HG03139 (cell line): ENCODE results near the gene SNX22.

Experiments
- ATAC-seq: cut with Tn5 transposase; IDR thresholded peaks from one replicate; pipeline ENCODE4 v1.9.1; 2021; ENCODE audit not compliant: unreplicated experiment

SNX22 gene

DNA sequence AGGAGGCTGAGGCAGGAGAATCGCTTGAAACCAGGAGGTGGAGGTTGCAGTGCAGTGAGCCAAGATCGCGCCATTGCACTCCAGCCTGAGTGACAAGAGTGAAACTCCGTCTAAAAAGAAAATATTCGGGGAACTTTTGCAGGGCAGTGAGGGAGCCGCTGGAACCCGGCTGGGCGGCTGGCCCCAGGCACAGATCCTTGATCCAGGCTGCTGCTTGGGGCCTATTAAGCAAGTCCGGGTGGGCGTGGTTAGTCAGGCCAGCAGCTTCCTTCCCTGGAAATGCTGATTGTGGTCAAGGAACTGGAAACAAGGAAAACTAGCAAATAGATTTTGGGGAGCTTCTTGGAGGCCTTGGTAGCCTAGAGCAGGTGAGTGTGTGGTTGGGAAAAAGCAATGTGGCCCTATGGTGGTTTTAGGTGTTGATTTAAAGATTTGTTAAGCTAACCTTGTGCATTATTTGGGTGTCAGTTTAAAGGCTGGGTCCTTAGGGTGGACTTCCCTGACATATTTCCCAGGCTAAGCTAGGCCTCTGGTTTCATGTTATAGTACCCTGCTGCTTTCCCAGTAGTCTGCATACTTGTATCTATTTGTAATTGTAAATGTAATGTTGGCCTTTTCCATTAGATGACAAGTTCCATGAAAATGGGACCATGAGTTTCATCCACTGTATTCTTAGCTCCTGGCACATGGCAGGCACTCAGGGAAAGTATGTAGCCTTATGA lies 17.7 kb upstream of the SNX22 start:
- ATAC-seq, result no peak

DNA sequence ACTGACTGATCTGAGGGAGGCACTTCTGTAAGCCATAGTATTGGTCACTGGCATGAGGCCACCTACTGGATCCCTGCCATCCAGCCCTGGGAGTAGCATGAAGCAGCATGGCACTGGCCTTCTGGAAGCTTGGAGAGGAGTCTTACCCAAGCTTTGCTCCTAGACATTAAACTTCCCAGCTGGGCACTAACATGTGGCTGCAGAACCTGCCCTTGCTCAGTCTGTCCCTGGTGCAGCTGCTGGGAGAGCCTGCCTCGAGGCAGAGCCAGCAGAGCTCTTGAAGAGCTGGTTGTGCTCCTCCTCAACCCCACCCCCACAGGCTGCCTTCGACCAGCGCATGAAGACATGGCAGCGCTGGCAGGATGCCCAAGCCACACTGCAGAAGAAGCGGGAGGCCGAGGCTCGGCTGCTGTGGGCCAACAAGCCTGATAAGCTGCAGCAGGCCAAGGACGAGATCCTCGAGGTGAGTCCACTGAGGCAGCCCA lies 17.1 kb upstream of the SNX22 start:
- no peak for ATAC-seq

GRCh38 chr15:64136347-64136746 lies 15.2 kb upstream of the SNX22 start:
- no peak for ATAC-seq

DNA sequence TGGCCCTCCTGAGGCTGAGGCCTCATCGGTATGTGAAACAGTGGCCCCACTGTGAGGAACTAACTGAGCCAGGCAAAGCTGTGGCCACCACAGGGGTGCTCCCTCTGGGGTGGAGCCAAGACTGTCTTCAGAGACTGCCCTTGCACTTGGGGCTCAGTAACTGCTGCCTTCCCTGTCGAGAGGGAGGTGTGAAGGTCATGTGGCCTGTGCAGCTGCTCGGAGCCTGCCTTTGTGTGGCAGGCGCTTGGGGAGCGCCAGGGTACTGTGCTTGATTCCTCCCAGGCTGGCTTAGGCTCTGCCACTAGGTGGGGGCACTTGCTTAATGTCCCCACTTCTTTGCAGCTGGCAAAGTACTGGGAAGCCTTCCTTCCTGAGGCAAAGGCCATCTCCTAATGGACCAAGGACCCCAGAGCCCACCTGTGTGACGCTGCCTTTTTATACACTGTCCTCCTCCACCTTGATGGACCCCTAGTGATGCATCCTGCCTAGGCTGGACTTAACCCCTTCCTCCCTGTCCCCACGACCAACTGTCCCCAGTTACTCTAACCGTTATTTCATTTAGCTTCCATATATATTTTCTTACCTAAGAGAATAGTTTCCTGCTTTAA lies 14.2 kb upstream of the SNX22 start:
- no peak for ATAC-seq

DNA sequence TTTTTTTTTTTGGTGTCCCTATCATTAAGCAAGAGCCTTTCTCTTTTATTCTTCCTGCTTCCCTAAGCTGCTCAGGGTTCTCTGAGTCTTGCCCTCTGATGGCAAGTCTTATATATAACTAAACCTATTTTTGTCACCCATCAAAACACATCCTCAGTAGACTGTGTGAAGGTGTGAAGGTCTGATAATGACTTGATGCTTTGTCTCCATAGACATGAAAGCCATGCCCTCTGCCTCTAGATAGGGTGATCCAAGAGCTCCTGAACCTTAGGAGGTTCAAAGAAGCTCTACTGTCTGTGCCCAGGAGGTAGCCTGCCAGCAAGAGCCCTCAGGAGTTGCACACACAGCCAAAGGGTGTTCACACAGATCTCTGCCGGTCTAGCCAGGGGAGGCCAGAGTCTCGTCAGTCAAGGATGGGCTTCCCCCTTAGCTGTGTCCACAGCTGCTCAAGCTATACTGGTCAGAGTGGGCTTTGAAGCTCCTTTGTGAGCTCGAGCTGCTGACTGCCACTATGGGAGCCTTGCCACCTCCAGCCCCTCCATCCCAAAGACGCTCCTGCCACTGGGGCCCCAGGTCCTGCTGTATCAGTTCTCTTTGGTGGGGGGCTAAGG lies 13.1 kb upstream of the SNX22 start:
- ATAC-seq, result no peak

GRCh38 chr15:64141798-64142512 lies 9.6 kb upstream of the SNX22 start:
- no peak for ATAC-seq

GRCh38 chr15:64143276-64143675 lies 8.3 kb upstream of the SNX22 start:
- no peak for ATAC-seq

DNA sequence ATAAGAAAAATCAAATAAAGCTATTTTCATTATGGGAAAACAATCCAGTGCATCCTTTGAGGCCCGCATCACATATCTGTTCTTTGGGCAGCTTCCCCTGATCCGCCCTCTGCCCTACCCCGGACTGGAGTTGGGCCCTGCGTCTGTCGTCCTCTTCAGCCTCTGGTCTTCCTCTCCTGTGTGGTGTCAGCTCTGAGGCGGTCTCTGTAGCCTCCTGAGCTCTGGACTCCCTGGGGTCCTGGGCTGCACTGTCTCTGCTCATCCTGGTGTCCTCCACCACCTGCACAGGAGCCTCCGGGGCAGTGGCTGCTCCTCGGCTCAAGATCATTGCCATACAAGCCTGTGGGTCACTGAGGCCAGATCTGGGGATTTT lies 7.4 kb upstream of the SNX22 start:
- ATAC-seq, result no peak

GRCh38 chr15:64144565-64145281 lies 6.8 kb upstream of the SNX22 start:
- ATAC-seq, result peak; percentile 55

DNA sequence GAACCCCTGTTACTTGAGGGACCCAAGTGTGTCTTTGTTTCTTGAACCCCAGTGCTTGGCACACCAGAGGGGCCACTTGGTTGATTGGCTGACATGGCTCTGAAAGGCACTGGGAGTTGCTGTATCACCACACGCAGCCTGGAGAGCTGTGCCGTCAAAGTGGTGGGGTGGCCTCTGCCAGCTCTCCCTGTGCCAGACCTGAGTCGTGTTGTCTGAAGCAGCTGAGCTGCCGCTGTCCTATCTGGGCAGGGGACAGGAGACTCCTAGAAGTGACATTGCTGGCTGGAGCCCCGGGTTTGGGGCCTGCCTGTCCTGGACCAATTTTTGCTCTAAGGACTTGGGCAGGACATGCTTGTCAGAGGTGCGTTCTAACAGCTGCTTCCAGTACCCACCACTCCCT lies 5.5 kb upstream of the SNX22 start:
- ATAC-seq, result no peak

DNA sequence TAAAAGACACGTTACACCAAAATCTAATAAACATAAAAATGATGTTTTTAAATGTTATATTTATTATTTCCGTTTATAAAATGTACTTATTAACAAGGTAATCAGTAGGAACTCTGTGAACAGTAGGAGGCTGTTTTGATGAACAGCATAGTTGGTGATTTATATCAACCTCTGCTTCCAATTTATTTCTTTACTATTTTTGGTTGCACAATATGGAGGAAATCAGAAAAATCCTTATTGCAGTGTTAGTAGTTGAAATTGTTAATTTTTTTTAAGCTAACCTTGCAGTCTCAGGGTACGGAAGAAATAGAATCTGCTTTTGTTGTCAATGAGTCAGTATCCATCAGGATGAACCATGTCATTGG lies 5.0 kb upstream of the SNX22 start:
- no peak for ATAC-seq

DNA sequence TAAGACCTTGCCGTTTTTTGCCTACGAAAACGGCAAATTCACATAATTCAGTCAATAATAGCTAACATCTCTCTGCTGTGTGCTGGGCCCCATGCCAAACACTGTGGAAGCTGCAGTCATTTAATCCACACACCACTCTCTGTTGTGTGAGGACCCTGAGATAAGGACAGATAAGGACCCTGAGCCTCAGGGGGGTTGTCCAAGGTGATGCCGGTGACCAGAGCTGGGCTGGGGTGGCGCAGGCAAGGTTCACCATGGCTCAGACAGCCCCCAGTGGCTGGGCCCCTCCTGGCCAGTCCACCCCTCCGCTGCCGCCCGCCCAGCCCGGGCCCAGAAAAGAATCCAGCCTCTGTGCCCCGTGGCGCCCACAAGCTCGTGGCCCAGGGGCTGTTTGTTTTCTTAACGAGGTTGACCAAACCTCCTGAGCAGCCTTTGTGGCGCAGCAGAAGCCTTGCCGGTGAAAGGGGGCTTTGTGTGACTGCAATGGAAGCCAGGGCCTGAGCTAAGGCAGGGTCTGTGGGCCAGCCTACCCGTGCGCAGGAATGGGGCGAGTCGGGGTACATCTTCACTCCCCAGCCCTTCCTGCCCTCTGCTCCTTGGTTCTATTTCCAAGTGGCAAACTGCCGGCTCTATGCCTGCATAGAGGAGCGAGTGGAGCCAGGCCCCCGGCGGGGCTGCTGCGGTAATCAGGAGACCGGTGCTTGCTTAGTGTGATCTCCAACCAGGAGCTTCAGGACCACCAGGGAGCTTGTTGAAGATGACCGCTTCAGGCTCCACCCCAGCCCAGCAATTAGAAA lies 4.4 kb upstream of the SNX22 start:
- no peak for ATAC-seq

GRCh38 chr15:64148168-64148567 lies 3.4 kb upstream of the SNX22 start:
- no peak for ATAC-seq

- no peak for ATAC-seq
These were observed 3.0 kb upstream of the SNX22 start for GRCh38 chr15:64148581-64148980.

GRCh38 chr15:64149424-64149823 lies 2.1 kb upstream of the SNX22 start:
- no peak for ATAC-seq

- ATAC-seq, result no peak
These were observed 1.5 kb upstream of the SNX22 start for GRCh38 chr15:64149893-64150578.

DNA sequence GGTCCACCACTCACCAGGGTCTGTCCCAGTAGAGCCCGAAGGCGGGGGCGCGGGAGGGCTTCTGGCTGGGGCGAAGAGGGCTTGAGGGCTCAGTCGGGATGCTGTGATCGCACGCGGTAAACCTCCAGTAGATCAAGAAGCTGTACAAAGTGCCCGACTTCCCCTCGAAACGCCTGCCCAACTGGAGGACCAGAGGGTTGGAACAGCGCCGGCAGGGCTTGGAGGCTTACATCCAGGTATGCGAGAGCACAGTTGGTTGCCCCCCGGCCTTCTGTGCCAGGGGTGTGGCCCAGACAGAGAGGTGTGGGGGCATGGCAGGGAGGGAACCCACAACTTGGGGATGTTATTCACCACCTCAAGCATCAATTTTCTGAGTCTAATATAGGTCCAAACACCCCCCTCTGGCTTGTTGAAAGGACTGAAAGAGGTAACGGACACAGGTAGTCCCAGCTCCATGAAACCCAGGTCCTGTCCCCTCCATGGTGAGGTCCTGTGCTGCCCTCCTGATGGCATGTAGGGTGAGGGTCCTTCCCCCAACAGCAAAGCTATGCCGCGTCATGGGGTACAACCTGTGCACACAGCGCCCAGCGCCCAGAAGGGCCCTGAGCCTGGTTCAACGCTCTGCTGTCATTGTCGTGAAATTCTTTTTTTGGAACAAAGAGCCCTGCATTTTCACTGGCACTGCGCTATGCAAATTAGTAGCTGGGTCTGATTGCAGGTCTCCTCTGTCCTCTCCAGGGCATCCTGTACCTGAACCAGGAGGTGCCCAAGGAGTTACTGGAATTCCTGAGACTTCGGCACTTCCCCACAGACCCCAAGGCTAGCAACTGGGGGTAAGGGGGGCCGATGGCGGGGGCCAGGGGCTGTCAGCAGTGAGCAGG lies 1.2 kb downstream of the SNX22 start:
- no peak for ATAC-seq

- ATAC-seq, result peak; percentile 49
These were observed 2.2 kb downstream of the SNX22 start for GRCh38 chr15:64153480-64154367.
